H1 (cell line): ENCODE data around the gene ALG1. TPM values are rescaled to one million over a fixed set of nuclear protein-coding genes. Genes with fewer than 3 reads are reported as not detected.
"Not testable (repeated sequence)": the region's sequence is repeated elsewhere in the genome, so short reads cannot be mapped to it uniquely, and the experiment has no call there.

ENCODE experiments used
- CTCF ChIA-PET: fragments of 300-600 bp; sonication (Branson Sonifier 250); formaldehyde crosslinking; loops from one replicate; lab custom pipeline; 2021; ENCODE audit not compliant: partially characterized antibody; lab: Charles Lee
- POLR2A ChIA-PET: fragments of 300-600 bp; sonication (Branson Sonifier 250); formaldehyde crosslinking; loops from one replicate; lab custom pipeline; 2021; ENCODE audit warnings: inconsistent platforms; ENCODE audit not compliant: partially characterized antibody; lab: Charles Lee
- DNase-seq, 2 experiments: peaks; one replicate each; pipeline versions ENCODE4 v3.0.0 to v3.0.0-alpha.2; 2010 to 2022; ENCODE audit warnings: low spot score in 2 of 2, low read depth in 1 of 2, mixed read lengths in 1 of 2
- FAIRE-seq: peaks from 2 replicates; lab custom pipeline; 2011; peaks lifted over from hg19 to GRCh38; lab: Jason Lieb, UNC
- H2AFZ ChIP-seq: 2 replicates; pipeline ENCODE4 v1.8.1; 2012; ENCODE audit warnings: low read length, inconsistent platforms
- H2AK5ac ChIP-seq: 2 replicates; pipeline ENCODE4 v1.6.1; 2013; ENCODE audit warnings: low read depth, low read length
- H2BK120ac ChIP-seq: replicated peaks from 2 replicates; pipeline ENCODE3; 2013; ENCODE audit warnings: low read depth, low read length, inconsistent platforms
- H2BK12ac ChIP-seq: 2 replicates; pipeline ENCODE4 v1.6.1; 2013; ENCODE audit warnings: low read depth, low read length
- H2BK15ac ChIP-seq: 2 replicates; pipeline ENCODE4 v1.6.1; 2013; ENCODE audit warnings: low read length
- H2BK20ac ChIP-seq: 2 replicates; pipeline ENCODE4 v1.6.1; 2013; ENCODE audit warnings: low read length
- H2BK5ac ChIP-seq: 2 replicates; pipeline ENCODE4 v1.6.1; 2013; ENCODE audit warnings: low read depth, low read length
- H3K14ac ChIP-seq: 2 replicates; pipeline ENCODE4 v1.6.1; 2013; ENCODE audit warnings: inconsistent platforms; ENCODE audit not compliant: insufficient read length
- H3K18ac ChIP-seq: 2 replicates; pipeline ENCODE4 v1.6.1; 2013; ENCODE audit warnings: low read length; ENCODE audit errors: extremely low read depth
- H3K23ac ChIP-seq: 2 replicates; pipeline ENCODE4 v1.6.1; 2013; ENCODE audit warnings: inconsistent platforms; ENCODE audit not compliant: insufficient read length
- H3K23me2 ChIP-seq: 2 replicates; pipeline ENCODE4 v1.6.1; 2013; ENCODE audit warnings: low read depth, low read length
- H3K27ac ChIP-seq: 2 replicates; pipeline ENCODE4 v1.6.1; 2011; ENCODE audit warnings: low read depth, low read length, inconsistent platforms
- H3K27me3 ChIP-seq, 4 experiments: replicated peaks in 1 of 4; 1 replicate in 1 of 4; 2 replicates in 3 of 4; pipeline versions ENCODE4 v1.6.1 to v1.8.1; 2011 to 2013; ENCODE audit warnings: low read length in 3 of 4, mild to moderate bottlenecking in 3 of 4, inconsistent platforms in 2 of 4, mixed read lengths in 2 of 4, moderate library complexity in 1 of 4; ENCODE audit not compliant: control insufficient read depth in 3 of 4, insufficient read depth in 3 of 4; ENCODE audit errors: extremely low read depth in 1 of 4
- H3K36me3 ChIP-seq, 4 experiments: 2 replicates each; pipeline versions ENCODE4 v1.6.1 to v1.8.1; 2011 to 2013; ENCODE audit warnings: mild to moderate bottlenecking in 4 of 4, low read length in 3 of 4, moderate library complexity in 2 of 4, control low read depth in 1 of 4, inconsistent platforms in 1 of 4; ENCODE audit not compliant: insufficient read depth in 4 of 4, control insufficient read depth in 2 of 4
- H3K4ac ChIP-seq: replicated peaks from 2 replicates; pipeline ENCODE3; 2013; ENCODE audit warnings: low read length, low read depth, mixed read lengths, inconsistent platforms; ENCODE audit not compliant: insufficient read length
- H3K4me1 ChIP-seq, 4 experiments: replicated peaks in 1 of 4; 1 replicate in 1 of 4; 2 replicates in 3 of 4; pipeline versions ENCODE4 v1.6.1 to v1.8.1; 2011 to 2013; ENCODE audit warnings: low read length in 3 of 4, inconsistent platforms in 2 of 4, mixed read lengths in 1 of 4; ENCODE audit not compliant: insufficient read depth in 4 of 4, control insufficient read depth in 3 of 4
- H3K4me2 ChIP-seq, 2 experiments: 2 replicates each; pipeline versions ENCODE4 v1.6.1 to v1.8.1; 2011 to 2013; ENCODE audit warnings: low read depth in 2 of 2, low read length in 2 of 2, control low read depth in 1 of 2, inconsistent platforms in 1 of 2, mild to moderate bottlenecking in 1 of 2; ENCODE audit not compliant: insufficient read depth in 1 of 2
- H3K4me3 ChIP-seq, 4 experiments: fragments of 200-600, 300-600 bp in 1 of 4; sonication (generic), shearing (Covaris generic), sonication (Bioruptor Twin) in 1 of 4; 2 replicates each; pipeline versions ENCODE4 v1.5.1 to v1.8.1; 2011 to 2016; ENCODE audit warnings: low read length in 4 of 4, low read depth in 3 of 4, control low read depth in 2 of 4, inconsistent platforms in 2 of 4, mild to moderate bottlenecking in 2 of 4, mixed read lengths in 1 of 4, moderate library complexity in 1 of 4; ENCODE audit not compliant: insufficient read depth in 2 of 4; ENCODE audit errors: extremely low read depth in 1 of 4
- H3K56ac ChIP-seq: replicated peaks from 2 replicates; pipeline ENCODE3; 2013; ENCODE audit warnings: low read depth, mild to moderate bottlenecking, mixed read lengths, low read length, inconsistent platforms; ENCODE audit not compliant: insufficient read length
- H3K79me1 ChIP-seq: 2 replicates; pipeline ENCODE4 v1.6.1; 2013; ENCODE audit warnings: low read depth, low read length, control low read depth
- H3K79me2 ChIP-seq, 2 experiments: 2 replicates each; pipeline versions ENCODE4 v1.6.1 to v1.8.1; 2012 to 2013; ENCODE audit warnings: low read length in 2 of 2, mild to moderate bottlenecking in 2 of 2, inconsistent platforms in 1 of 2; ENCODE audit not compliant: insufficient read depth in 2 of 2, control insufficient read depth in 1 of 2
- H3K9ac ChIP-seq, 4 experiments: replicated peaks in 1 of 4; 1 replicate in 1 of 4; 2 replicates in 3 of 4; pipeline versions ENCODE4 v1.6.1 to v1.8.1; 2011 to 2013; ENCODE audit warnings: low read depth in 3 of 4, low read length in 3 of 4, control low read depth in 2 of 4, mild to moderate bottlenecking in 2 of 4, moderate library complexity in 2 of 4, inconsistent platforms in 1 of 4; ENCODE audit errors: extremely low read depth in 1 of 4
- H3K9me3 ChIP-seq, 2 experiments: 2 replicates each; pipeline versions ENCODE4 v1.6.1 to v1.8.1; 2012 to 2013; ENCODE audit warnings: mild to moderate bottlenecking in 2 of 2, moderate library complexity in 2 of 2, control low read depth in 1 of 2, inconsistent platforms in 1 of 2, low read depth in 1 of 2, low read length in 1 of 2, mixed read lengths in 1 of 2; ENCODE audit not compliant: insufficient read depth in 2 of 2
- H4K20me1 ChIP-seq, 2 experiments: replicated peaks in 1 of 2; 2 replicates each; pipeline versions ENCODE3 to v1.8.1; 2011 to 2013; ENCODE audit warnings: inconsistent platforms in 2 of 2, low read length in 2 of 2, mild to moderate bottlenecking in 1 of 2; ENCODE audit not compliant: insufficient read depth in 2 of 2, control insufficient read depth in 1 of 2
- H4K5ac ChIP-seq: 2 replicates; pipeline ENCODE4 v1.6.1; 2013; ENCODE audit warnings: low read length, low read depth, mixed read lengths, inconsistent platforms; ENCODE audit not compliant: insufficient read length
- H4K8ac ChIP-seq: 2 replicates; pipeline ENCODE4 v1.8.0; 2013; ENCODE audit warnings: mild to moderate bottlenecking, moderate library complexity, low read length, inconsistent platforms; ENCODE audit not compliant: insufficient read depth; ENCODE audit errors: extremely low read depth
- H4K91ac ChIP-seq: replicated peaks from 2 replicates; pipeline ENCODE3; 2013; ENCODE audit warnings: low read length, mixed read lengths, inconsistent platforms; ENCODE audit not compliant: insufficient read length
- WGBS, 2 experiments: shearing (Covaris generic) in 1 of 2; methylation state at CpG; one replicate each; pipeline versions ENCODE4 v1.1.6 to v1.1.7; 2013 to 2015; ENCODE audit warnings: low lambda C conversion rate in 2 of 2, mixed read lengths in 2 of 2, inconsistent platforms in 1 of 2, low coverage in 1 of 2, missing lambda C conversion rate in 1 of 2; ENCODE audit not compliant: insufficient replicate concordance in 2 of 2, insufficient coverage in 1 of 2, insufficient read length in 1 of 2; ENCODE audit errors: extremely low coverage in 1 of 2, missing lambda C conversion rate in 1 of 2; 5-methylcytosine and 5-hydroxymethylcytosine counted together
- polyA plus RNA-seq, 7 experiments: library from polyadenylated mRNA; depleted of rRNA in 3 of 7; stranded (reverse) in 5 of 7; unstranded in 2 of 7; fragments of >200 nt in 5 of 7; fragments of 200-250 nt in 2 of 7; gene quantifications; 1 replicate in 5 of 7; 2 replicates in 1 of 7; 4 replicates in 1 of 7; pipeline versions ENCODE4 v1.2.1 to v1.2.3, GENCODE V29; 2011 to 2013; ENCODE audit warnings: missing spikeins in 2 of 7, mixed read lengths in 2 of 7
- total RNA-seq: library from RNA; stranded (reverse); fragmentation: NEBNext Ultra II Directional; extraction: Animal tissue kit (Norgen Biotek cat#: 25700); gene quantifications from 2 replicates; pipeline ENCODE4 v1.2.1, GENCODE V29; 2021

The ALG1 gene
- total and polyA plus RNA-seq, 2 of the 8 experiments (the other 6 are each of a cell fraction or from before 2014, with no cell fraction given) = 34.8 to 46.5 TPM

DNA sequence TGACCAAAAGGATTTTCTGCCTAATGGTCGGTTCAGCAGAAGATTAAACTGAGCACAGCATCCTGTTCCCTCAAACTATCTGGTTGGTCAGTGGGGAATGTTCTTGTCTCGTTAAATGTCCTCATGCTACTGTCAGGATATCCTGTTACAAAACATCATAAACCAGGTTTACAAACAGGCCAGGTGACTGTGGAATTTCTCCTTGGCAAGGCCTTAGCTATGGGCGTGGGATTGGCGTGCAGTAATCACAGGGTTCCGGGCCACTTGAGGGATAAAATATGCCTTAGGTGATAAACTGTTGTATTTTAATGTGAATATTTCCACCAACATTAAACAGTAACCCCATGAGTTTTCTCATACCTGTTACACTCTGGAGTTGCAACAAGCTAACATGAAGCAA is 33.4 kb downstream of the ALG1 start:
- H3K4me3 ChIP-seq, H3K27ac ChIP-seq, H4K91ac ChIP-seq, DNase-seq, H2AK5ac ChIP-seq, H3K23me2 ChIP-seq, H2BK15ac ChIP-seq, H2BK20ac ChIP-seq, H4K20me1 ChIP-seq, FAIRE-seq, H3K23ac ChIP-seq, H3K79me1 ChIP-seq, H3K36me3 ChIP-seq, H3K4me2 ChIP-seq, H2BK5ac ChIP-seq, H3K56ac ChIP-seq, H4K8ac ChIP-seq, H3K18ac ChIP-seq, H2BK12ac ChIP-seq, H3K79me2 ChIP-seq, H3K14ac ChIP-seq, POLR2A ChIA-PET, H2AFZ ChIP-seq, H3K27me3 ChIP-seq, H3K4ac ChIP-seq, H3K9ac ChIP-seq, H3K9me3 ChIP-seq, H3K4me1 ChIP-seq, H2BK120ac ChIP-seq, CTCF ChIA-PET, H4K5ac ChIP-seq: not testable (repeated sequence)
- 94% methylated on average over 4 of the region's 5 CpGs; no CpG with 5 or more reads in 1 of the 2 experiments for WGBS, 2 experiments
